Parathyroid adenoma (tissue), 2 donors: Measurements from ENCODE around the gene BGN.

Experiments used
- H2AFZ ChIP-seq: fragments of 300-600 bp; sonication (generic); one replicate; pipeline ENCODE4 v1.7.0; 2017; ENCODE audit warnings: antibody characterized with exemption, mild to moderate bottlenecking
- H3K27ac ChIP-seq: fragments of 300-600 bp; sonication (generic); one replicate; pipeline ENCODE4 v1.7.0; 2017
- H3K27me3 ChIP-seq: fragments of 300-600 bp; sonication (generic); one replicate; pipeline ENCODE4 v1.7.0; 2017; ENCODE audit warnings: low read length; ENCODE audit not compliant: control insufficient read depth, insufficient read depth
- H3K36me3 ChIP-seq: fragments of 300-600 bp; sonication (generic); one replicate; pipeline ENCODE4 v1.7.0; 2017; ENCODE audit warnings: low read length; ENCODE audit not compliant: control insufficient read depth, insufficient read depth
- H3K4me1 ChIP-seq: fragments of 300-600 bp; sonication (generic); one replicate; pipeline ENCODE4 v1.7.0; 2017; ENCODE audit warnings: control low read depth
- H3K4me2 ChIP-seq: fragments of 300-600 bp; sonication (generic); one replicate; pipeline ENCODE4 v1.7.0; 2017; ENCODE audit warnings: low read length
- H3K4me3 ChIP-seq: fragments of 300-600 bp; sonication (generic); one replicate; pipeline ENCODE4 v1.7.0; 2017; ENCODE audit warnings: low read depth, low read length
- H3K79me2 ChIP-seq: fragments of 300-600 bp; sonication (generic); one replicate; pipeline ENCODE4 v1.7.0; 2017; ENCODE audit warnings: control low read depth
- H3K9ac ChIP-seq: fragments of 300-600 bp; sonication (generic); one replicate; pipeline ENCODE4 v1.7.0; 2017; ENCODE audit warnings: mild to moderate bottlenecking
- H3K9me3 ChIP-seq: fragments of 300-600 bp; sonication (generic); one replicate; pipeline ENCODE4 v1.7.0; 2017; ENCODE audit warnings: low read length; ENCODE audit not compliant: control insufficient read depth
- TF ChIP-seq, protein P1 (sequence below): fragments of 300-600 bp; sonication (generic); IDR thresholded peaks from one replicate; pipeline ENCODE4 v1.7.0; 2017; ENCODE audit warnings: antibody characterized with exemption, mild to moderate bottlenecking
- donor health status: primary hyperparathyroidism.

Gene BGN

GRCh38 chrX:153519569-153520286 lies 24.9 kb downstream of the BGN start:
- no peak overlapping the region for H3K27ac ChIP-seq
- H3K27me3 ChIP-seq, result no peaks in the 10 kb centered on the region
- TF ChIP-seq, protein P1, sequence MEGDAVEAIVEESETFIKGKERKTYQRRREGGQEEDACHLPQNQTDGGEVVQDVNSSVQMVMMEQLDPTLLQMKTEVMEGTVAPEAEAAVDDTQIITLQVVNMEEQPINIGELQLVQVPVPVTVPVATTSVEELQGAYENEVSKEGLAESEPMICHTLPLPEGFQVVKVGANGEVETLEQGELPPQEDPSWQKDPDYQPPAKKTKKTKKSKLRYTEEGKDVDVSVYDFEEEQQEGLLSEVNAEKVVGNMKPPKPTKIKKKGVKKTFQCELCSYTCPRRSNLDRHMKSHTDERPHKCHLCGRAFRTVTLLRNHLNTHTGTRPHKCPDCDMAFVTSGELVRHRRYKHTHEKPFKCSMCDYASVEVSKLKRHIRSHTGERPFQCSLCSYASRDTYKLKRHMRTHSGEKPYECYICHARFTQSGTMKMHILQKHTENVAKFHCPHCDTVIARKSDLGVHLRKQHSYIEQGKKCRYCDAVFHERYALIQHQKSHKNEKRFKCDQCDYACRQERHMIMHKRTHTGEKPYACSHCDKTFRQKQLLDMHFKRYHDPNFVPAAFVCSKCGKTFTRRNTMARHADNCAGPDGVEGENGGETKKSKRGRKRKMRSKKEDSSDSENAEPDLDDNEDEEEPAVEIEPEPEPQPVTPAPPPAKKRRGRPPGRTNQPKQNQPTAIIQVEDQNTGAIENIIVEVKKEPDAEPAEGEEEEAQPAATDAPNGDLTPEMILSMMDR, result no peak
- H3K9ac ChIP-seq, result no peak overlapping the region
- no peak overlapping the region for H3K4me3 ChIP-seq
- H3K36me3 ChIP-seq, result no peaks in the 10 kb centered on the region
- no peaks in the 10 kb centered on the region for H3K79me2 ChIP-seq
- H2AFZ ChIP-seq, result no peak overlapping the region
- no peak overlapping the region for H3K4me2 ChIP-seq
- H3K9me3 ChIP-seq, result no peaks in the 10 kb centered on the region
- H3K4me1 ChIP-seq, result no peaks in the 10 kb centered on the region

GRCh38 chrX:153520287-153520917 lies 25.6 kb downstream of the BGN start:
- Histone ChIP-seq H3K9ac (no peak overlapping the region), H3K4me3 (no peak overlapping the region), H3K9me3 (no peaks in the 10 kb centered on the region), H3K36me3 (no peaks in the 10 kb centered on the region), H3K27me3 (no peaks in the 10 kb centered on the region), H3K4me1 (no peaks in the 10 kb centered on the region), H2AFZ (no peak overlapping the region), H3K4me2 (no peak overlapping the region), H3K27ac (no peak overlapping the region), H3K79me2 (no peaks in the 10 kb centered on the region)
- TF ChIP-seq, protein P1, result no peak

DNA sequence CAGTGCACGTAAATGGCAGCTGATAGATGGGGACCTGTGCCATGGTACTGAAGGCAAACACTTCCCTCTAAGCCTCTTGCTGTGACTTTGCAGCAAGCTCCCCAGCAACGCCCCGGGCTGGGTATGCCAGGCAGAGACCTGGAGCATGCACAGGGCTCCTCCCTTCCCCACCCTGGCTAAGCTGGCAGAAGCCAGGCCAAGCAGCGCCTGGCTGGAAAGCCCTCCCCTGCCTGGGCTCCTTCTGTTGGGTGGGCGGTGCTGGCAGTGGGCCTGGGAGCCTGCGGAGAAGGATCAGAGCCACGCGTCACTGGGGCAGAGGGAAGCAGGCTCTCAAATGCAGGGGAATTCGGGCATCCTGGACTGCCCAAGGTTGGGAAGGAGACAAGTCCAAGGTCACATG lies 26.3 kb downstream of the BGN start:
- H3K9me3 ChIP-seq, result no peaks in the 10 kb centered on the region
- no peak overlapping the region for H3K4me2 ChIP-seq
- H3K4me3 ChIP-seq, result no peak overlapping the region
- H3K4me1 ChIP-seq, result no peaks in the 10 kb centered on the region
- H3K79me2 ChIP-seq, result no peaks in the 10 kb centered on the region
- no peak overlapping the region for H2AFZ ChIP-seq
- TF ChIP-seq, protein P1, result no peak
- H3K27me3 ChIP-seq, result no peaks in the 10 kb centered on the region
- no peak overlapping the region for H3K27ac ChIP-seq
- H3K36me3 ChIP-seq, result no peaks in the 10 kb centered on the region
- H3K9ac ChIP-seq, result no peak overlapping the region

DNA sequence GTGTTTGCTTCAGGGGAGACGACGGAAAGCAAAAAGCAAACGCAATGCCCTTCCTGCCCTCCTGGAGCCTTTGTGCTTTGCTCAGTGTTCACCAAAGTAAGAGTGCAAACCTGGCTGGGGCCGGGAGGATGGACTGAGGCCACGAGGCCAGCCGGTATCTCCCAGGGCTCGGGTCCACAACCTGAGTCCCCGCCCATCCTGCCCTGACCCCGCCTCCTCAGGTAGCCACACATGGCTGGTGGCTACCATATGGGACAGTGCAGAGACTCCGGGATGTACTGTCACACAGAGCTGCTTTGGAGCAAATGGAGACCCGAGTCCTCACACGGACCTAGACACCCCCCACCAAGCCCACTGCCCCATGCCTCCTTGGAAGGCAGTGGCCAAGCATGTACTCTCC lies 27.5 kb downstream of the BGN start:
- Histone ChIP-seq H3K27ac (no peak overlapping the region), H3K9me3 (no peaks in the 10 kb centered on the region), H3K79me2 (no peaks in the 10 kb centered on the region), H3K4me2 (no peak overlapping the region), H2AFZ (no peak overlapping the region), H3K4me1 (no peaks in the 10 kb centered on the region), H3K4me3 (no peak overlapping the region), H3K9ac (no peak overlapping the region), H3K36me3 (no peaks in the 10 kb centered on the region), H3K27me3 (no peaks in the 10 kb centered on the region)
- TF ChIP-seq, protein P1, result no peak

- no peak overlapping the region for H2AFZ ChIP-seq
- H3K9ac ChIP-seq, result no peak overlapping the region
- no peak overlapping the region for H3K4me3 ChIP-seq
- H3K79me2 ChIP-seq, result no peaks in the 10 kb centered on the region
- H3K27ac ChIP-seq, result no peak overlapping the region
- H3K9me3 ChIP-seq, result no peaks in the 10 kb centered on the region
- H3K27me3 ChIP-seq, result no peaks in the 10 kb centered on the region
- TF ChIP-seq, protein P1, result no peak
- H3K4me2 ChIP-seq, result no peak overlapping the region
- no peaks in the 10 kb centered on the region for H3K36me3 ChIP-seq
- no peaks in the 10 kb centered on the region for H3K4me1 ChIP-seq
Observed at GRCh38 chrX:153523269-153523668, 28.5 kb downstream of the BGN start.
